ENCODE data around the gene SCYGR2. TPM values are rescaled to one million over a fixed set of nuclear protein-coding genes. Genes with fewer than 3 reads are reported as not detected.
"Not testable (repeated sequence)": the region's sequence is repeated elsewhere in the genome, so short reads cannot be mapped to it uniquely, and the experiment has no call there.

Gene SCYGR2, protein sequence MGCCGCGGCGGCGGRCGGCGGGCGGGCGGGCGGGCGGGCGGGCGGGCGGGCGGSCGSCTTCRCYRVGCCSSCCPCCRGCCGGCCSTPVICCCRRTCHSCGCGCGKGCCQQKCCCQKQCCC
- not detected for total RNA-seq

DNA sequence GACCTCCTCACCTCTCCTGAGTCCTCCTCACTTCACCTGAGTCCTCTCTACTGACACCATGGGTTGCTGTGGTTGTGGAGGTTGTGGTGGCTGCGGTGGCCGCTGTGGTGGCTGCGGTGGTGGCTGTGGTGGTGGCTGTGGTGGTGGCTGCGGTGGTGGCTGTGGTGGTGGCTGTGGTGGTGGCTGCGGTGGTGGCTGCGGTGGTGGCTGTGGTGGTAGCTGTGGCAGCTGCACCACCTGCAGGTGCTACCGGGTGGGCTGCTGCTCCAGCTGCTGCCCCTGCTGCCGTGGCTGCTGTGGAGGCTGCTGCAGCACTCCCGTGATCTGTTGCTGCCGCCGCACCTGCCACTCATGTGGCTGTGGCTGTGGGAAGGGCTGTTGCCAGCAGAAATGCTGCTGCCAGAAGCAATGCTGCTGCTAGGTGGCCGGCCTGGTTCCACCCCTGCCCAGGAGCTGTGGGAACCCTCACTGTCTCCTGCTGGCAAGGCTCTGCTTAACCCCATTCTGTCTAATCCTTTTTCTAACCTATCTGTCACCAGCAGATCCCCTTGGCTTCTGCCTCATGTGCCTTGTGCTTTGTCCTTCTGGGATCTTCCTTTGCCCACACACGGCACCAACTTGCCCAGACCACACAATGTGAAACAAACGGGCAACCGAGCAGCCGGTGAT is at the start of gene SCYGR2:
TSS of gene SCYGR2 (plus strand) at position 59 of the 669 bp plus-strand sequence. CDS start at position 59, 0 bp downstream.
- not testable (repeated sequence) for DNase-seq

DNA sequence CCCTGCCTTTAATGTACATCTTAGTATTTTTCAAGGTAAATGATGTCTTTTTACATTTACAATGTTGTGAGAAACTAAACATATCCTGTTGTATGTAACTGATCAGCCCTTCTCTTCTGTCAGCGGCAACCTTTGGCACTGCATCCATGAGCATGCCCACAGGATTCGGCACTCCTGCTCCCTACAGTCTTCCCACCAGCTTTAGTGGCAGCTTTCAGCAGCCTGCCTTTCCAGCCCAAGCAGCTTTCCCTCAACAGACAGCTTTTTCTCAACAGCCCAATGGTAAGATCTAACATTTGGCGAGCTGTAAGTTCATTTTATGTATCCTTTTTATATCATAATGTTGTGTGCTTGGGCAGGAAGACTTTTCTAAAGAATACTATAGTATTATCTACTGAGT is 46.9 kb upstream of the SCYGR2 start:
- DNase-seq, result no peak

DNA sequence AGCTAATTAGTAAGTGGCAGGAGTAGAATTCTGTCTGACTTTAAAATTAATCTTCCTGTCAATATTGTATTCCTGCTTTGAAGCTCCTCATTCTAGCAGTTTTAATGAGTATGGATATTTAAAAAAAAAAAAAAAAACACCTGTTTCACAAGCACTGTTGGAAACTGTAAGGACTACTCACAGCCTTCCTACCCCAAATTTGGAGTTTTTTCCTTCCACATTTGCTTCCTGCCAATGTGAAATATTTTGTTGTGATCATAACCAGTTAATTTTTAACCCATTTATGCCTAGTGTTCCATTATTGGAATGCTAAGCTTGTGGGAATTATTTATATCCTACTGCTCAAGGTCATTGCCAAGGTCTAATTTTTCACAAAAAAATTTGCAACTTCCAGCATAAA is 36.1 kb upstream of the SCYGR2 start:
- no peak for DNase-seq

DNA sequence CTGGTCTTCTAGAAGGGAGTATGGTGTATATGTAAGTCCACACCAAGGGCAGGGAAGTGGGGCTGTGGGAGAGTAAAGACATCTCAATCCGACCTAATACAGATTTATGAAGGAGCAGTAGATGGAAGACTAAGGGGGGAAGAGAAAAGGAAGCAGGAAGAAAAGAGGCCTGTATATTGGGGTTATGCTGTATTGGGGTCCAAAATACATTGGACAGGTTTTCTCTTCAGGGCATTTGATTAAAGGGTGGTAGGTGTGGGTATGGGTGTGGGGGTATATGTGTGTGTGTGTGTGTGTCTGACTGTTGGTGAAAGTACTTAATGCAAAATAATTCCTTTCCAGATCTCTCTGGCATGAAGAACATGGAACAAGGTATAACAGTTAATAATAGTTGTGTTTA is 33.6 kb upstream of the SCYGR2 start:
- no peak for DNase-seq

DNA sequence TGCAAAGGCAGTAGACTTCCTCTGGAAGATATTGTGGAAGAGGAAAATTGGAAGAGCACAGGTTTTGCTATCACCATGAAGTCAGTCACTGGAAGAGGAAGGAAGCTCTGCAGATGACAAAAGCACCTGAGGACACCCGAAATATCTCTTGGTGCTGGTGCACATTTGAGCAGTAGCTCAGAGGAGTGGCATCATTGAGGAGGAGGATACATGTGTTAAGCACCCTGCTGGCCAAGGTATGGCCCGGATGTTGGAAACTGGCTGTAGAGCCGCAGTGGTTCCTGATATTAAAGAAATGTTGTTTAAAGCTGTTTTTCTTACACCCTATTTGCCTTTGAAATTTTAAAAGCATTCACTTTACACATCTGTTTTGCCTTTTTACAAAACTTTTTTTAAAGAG is 32.7 kb upstream of the SCYGR2 start:
- no peak for DNase-seq

DNA sequence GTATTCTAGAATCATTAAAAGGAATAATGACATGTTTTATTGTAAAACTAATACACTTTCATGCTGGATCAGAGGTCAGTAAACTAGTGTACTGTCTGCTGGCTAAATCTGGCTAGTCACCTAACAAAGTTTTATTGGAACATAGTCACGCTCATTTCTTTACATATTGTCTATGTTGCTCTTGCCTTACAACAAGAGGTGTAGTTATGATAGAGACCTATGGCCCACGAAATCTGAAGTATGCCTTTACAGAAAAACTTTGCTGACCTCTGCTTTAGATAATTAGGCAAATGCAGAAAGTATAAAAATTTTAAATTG is 29.9 kb upstream of the SCYGR2 start:
- no peak for DNase-seq

DNA sequence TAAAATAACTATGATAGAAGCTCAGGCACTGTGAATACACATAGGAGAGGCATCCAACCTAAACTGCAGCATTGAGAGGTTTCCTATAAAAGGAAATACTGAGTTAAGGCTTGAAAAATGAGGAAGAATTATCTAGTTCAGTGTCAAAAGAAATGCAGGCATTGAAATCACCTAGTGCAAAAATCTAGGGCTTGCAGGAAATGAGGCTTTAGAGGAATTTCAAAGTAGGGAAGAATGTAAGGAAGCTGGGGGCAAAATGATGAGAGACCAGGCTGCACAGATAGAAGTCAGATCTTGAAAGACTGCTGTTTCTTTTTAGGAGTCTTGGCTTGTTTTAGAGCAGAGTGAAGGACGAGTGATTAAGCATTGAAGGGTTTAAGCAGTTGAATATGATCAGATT is 28.1 kb upstream of the SCYGR2 start:
- DNase-seq, result no peak

DNA sequence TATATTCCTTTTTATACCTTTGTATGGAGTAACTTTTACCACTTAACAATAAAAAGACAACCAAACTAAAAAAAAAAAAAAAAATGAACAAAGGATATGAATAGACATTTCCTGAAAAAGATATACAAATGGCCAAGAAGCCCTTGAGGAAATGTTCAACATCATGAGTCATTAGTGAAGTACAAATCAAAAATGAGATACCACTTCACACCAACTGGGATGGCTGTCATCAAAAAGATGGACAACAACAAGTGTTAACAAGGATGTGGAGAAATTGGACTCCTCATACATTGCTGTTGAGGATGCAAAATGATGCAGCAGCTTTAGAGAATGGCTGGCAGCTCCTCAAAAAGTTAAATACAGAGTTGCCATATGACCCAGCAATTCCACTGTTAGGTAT is 22.6 kb upstream of the SCYGR2 start:
- DNase-seq, result no peak

DNA sequence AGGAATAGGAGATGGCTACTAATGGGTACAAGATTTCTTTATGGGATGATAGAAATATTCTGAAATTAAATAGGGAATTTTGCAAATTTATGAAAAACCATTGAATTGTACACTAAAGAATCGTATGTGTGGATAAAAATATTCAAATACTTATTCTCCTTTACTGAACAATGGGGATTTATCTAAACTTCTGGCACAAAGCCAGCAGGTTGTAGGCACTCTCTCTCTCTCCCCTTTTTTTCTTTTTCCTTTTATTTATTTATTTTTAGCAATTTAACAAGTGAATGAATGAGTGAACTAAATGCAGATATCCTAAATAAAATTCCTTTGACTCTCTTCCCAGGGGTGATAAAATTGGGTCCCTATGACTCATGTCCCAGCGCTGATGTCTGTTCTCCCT is 21.9 kb upstream of the SCYGR2 start:
- DNase-seq, result no peak

DNA sequence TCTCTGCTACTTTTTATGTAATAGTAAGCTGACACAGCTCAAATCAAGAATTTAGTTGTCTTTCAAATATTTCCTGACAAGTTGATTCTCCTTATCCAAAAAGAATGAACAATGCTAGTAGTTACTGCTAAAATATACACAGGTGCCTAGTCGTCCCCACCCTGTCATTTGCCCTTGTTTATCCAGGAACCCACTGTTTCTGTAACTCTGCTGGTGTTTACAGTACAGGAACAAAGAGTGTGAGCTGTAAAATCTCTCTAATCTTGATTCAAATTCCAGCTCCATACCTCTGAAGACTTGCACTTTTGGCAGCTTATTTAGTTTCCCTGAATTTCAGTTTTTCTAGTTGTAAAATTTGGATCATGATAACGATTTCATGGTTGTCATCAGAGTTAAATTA is 21.1 kb upstream of the SCYGR2 start:
- DNase-seq, result no peak

DNA sequence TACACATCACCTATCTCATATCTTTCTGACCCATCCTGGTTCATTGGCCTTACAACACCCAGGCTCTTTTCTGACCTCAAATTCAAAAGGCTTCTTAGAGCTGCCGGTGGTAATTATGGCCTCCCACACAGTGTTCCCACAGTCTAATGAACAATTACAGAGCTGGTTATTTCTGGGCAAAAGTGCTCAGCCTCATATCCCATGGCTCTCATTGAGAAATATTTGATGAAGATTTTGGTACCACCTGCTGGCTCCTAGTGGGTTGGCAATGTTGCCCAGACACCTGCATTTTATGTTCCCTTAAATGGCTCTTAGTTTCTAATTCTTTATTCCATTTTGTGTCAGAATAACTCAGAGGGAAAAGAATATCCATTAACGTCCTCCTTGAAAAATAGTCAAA is 20.1 kb upstream of the SCYGR2 start:
- no peak for DNase-seq

DNA sequence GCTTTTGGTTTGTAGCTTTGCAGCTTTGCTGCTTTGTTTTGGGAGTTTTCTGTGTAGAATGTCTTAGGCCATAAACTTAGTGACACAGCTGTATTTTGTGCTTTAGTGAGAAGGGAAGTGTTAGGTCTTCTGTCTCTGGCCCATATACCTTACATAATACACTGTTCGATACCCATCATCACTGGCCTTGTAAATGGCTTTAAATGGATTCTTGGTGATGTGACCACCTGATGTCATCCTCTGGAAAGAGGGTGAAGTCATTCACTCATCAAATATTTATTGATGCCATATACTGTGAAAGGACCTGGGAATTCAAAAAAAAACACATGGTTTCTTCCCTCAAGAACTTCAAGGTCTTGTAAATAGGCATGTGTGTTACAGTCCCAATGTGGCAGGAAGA is 18.9 kb upstream of the SCYGR2 start:
- no peak for DNase-seq

DNA sequence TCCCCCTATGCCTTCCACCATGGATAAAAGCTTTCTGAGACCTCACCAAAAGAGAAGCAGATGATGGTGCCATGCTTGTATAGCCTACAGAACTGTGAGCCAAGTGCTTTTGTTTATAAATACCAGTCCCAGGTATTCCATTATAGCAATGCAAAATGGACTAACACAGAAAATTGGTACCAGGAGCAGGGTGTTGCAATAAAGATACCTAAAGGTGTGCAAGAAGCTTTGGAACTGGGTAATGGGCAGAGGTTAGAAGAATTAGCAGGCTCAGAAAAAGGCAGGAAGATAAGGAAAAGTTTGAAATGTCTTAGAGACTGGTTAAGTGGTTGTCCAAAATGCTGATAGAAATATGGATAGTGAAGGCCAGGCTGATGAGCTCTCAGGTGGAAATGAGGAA is 16.3 kb upstream of the SCYGR2 start:
- DNase-seq, result no peak

DNA sequence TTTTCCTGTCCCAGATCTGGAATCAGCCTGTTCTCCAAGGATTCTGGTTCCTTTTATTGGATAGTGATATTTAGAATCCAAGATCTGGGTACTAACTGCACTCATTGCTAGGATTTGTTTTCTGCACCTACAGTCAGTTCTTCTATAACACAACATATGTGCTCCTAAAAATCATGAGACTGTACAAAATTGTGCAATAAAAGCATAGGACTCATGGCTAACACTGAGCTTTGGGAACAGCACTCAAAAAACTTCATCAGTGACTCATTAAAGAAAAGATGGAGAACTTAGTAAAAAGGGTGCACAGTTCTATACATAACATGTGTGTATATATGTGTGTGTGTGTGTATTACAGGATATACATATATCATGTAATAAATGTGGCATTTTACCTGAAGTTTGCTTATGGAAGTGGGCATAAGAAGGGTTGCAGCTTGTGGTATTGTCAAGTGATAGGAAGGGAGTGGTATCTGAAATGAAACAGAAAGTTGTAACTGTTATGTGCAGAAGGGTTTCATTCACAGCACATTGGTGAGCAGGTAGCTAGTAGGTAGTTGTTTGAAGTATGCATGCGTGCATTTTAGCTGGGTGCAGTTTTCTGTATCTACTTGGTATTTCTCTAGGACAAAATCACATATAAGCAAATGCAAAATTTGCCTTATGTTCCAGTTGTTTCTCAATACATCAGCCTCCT is 5.9 kb upstream of the SCYGR2 start:
- no peak for DNase-seq

DNA sequence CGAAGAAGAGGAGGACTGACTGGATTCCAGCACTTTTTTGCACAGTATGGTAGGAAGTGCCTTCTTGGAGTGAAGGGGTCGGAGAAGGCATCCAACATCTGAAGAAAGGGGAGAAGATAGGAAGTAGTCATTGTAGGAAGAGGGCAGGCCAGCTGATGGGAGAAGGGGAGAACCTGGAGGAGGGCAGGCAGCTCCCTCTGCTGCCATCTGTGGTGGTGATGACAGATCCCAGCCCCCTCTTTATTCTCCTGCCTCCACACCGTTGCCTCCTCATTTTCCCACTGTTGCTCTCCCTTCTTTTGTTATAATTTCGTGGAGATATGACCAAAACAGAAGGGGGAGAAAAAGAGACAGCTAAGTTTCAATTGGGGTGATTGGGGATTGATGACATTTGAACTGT is 2.9 kb upstream of the SCYGR2 start:
- no peak for DNase-seq

DNA sequence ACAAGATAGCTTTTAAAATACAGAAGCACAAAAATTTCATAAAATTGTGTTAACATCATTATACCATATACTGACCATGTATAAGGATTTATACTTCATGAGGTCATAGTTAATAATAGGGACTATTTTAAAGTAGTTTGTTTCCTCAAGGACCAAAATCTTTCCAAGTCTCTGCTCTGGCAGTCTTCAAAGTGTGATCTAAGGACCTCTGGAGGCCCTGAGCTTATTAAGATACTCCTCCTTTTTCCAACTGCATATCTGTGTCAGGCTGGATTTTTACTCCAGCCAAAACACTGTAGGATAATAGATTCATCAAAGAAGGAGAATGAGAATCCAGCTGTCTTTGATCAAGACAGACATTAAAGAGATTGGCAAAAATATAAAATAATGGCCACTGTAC is 1.7 kb upstream of the SCYGR2 start:
- no peak for DNase-seq

DNA sequence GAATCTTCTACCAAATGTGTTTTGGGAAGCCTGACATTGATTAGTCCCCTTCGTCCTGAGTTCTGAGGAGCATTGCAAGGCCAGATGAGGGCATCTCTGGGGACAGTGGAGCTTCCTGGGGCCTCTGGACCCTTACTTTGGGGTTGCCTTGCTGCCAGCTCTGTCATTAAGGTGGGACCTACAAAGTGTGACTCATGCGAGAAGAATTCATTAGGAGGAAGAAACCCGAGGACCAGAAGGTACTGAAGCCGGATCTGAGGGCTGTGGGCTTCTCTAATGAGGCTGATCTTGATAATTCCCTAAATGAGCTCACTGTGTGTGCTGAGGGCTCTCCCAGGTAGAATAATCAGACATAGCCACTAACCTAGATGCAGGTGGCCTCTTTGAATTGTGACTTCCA is 695 bp upstream of the SCYGR2 start:
- DNase-seq, result no peak

DNA sequence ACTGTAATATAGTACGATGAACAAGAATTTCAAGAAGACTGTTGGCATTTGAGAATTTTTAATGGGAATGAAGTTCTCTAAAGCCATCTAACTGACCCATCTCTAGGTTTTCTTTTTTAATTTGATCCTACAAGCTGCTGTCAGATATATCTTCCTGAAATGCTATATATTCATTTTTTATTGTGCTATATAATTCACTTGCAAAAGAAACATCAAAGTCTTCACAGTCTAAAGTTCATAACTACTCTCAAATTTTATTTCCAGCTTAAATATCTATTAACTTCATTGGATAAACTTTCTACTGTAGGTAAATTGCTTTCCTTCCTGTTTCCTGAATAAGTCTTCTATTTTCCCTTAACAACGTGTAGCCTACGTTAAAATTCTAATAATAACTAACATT is 3.7 kb downstream of the SCYGR2 start:
- no peak for DNase-seq

DNA sequence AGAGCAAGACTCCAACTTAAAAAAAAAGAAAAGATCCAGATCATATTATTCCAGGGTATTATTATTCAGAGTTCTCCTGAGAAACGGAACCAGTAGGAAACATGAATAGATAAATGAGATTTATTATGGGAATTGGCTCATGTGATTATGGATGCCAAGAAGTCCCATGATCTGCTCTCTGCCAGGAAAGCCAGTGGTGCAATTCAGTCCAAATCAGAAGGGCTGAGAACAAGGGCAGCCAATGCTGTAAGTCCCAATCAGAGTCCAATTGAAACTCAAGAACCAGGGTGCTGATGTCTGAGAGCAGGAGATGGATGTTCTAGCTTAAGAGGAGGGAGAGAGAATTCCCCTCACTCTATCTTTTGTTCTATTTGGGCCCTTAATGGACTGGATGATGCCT is 7.8 kb downstream of the SCYGR2 start:
- no peak for DNase-seq

DNA sequence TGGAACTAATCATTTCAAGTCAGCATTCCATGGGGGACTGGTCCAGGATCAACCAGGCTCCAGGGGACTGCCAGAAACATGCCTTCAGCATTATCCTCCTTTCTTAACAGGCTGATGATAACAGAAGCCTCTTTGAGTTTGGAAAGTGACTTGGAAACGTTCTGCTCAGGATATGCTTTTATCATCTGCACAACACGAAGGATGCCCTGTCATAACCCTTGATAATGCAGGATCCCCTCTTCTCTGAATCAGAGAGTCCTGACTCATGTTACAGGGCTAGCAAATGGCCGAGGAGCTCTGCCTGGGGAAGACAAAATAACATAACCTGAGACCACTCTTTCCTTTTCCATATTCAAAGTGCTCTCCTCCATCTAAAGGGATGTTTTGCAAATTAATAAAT is 9.2 kb downstream of the SCYGR2 start:
- DNase-seq, result no peak

DNA sequence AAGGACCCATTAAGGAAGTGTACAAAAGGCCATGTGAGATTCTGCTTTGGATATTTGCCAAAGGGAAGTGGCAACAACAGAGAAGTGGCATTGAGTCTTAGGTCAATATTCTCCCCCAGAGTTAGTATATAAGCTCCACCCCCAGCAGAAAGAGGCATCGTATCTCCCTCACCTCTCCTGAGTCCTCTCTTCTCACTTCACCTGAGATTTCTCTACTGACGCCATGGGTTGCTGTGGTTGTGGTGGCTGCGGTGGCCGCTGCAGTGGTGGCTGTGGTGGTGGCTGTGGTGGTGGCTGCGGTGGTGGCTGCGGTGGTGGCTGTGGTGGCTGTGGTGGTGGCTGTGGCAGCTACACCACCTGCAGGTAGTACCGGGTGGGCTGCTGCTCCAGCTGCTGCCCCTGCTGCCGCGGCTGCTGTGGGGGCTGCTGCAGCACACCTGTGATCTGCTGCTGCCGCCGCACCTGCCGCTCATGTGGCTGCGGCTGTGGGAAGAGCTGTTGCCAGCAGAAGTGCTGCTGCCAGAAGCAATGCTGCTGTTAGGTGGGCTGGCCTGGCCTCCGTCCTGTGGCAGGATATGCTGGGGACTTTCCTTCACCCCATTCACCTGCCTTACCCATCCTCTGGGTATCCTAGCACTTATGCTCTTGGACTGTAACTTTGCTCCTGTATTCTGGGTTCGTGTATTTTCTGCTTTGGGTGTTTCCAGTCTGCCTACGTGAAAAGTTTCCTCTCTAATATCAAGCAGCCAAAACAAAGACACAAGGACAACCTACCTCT is 10.1 kb downstream of the SCYGR2 start:
- DNase-seq, result no peak

DNA sequence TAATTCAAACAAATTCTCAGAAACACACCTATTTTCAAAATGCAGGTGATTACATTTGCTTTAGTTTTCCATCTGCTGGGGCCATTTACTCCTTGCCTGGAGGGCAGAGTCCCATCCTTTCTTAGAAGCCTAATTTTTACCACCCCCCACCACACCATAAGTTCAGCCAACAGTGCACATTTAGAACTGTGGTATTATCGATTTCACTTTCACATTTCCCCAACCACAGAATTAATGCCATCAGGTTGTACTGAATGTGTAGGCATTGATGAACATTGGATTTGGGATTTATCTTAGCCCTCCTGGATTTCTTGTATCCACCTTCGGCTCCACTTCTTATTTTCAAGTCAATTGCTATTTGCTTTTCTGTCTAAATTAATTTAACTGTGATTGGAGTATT is 11.4 kb downstream of the SCYGR2 start:
- DNase-seq, result no peak

DNA sequence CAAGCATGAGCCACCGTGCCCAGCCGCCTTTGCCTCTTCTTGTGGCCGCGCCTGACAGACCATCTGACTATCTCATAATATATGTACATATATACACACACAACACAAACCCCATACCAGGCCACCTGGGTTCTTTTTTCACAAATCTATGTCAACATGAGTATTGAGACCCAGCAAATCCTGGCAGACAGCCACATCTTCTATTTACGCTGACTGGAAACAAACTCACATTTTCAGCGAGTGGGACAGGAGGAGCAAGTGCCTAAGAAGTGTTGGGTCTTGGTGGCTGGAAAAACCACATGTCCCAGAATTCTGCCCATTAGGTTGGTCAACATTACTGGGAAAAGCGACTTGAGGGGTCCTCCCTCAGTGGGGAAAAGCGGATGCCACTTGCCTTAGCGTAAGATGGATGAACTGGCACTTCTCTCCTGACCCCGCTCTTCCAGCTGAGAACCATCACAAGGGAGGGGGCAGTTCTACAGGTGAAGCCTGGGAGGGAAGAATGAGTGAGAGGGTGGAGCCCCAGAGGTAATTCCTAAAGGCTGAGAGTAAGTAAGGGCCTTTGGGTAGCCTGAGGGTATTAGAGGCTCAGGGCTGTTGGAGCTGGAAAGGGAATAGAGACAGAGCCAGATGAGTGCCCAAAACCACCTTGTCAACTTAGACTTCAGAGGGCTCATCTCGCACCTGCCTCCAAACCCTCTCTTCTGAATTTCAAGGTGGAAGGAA is 14.0 kb downstream of the SCYGR2 start:
- no peak for DNase-seq
